SJCRH30 (cell line): ENCODE measurements around the gene PRRX2. TPM values are rescaled to one million over a fixed set of nuclear protein-coding genes. Genes with fewer than 3 reads are reported as not detected.

Experiments used
- DNase-seq, 2 experiments: peaks; one replicate each; pipeline ENCODE4 v3.0.0-alpha.2; 2015 to 2020
- H3K27ac ChIP-seq: fragments of 250-450 bp; sonication (Bioruptor Pico); 2 replicates; pipeline ENCODE4 v1.5.1; 2020; ENCODE audit warnings: mild to moderate bottlenecking, moderate library complexity
- H3K27me3 ChIP-seq: fragments of 250-450 bp; sonication (Bioruptor Pico); 2 replicates; pipeline ENCODE4 v1.5.1; 2020; ENCODE audit warnings: mild to moderate bottlenecking, moderate library complexity
- H3K36me3 ChIP-seq: fragments of 250-450 bp; sonication (Bioruptor Pico); 2 replicates; pipeline ENCODE4 v1.5.1; 2020; ENCODE audit warnings: mild to moderate bottlenecking, moderate library complexity
- H3K4me1 ChIP-seq: fragments of 250-450 bp; sonication (Bioruptor Pico); 2 replicates; pipeline ENCODE4 v1.5.1; 2020; ENCODE audit warnings: mild to moderate bottlenecking, moderate library complexity
- H3K4me3 ChIP-seq: fragments of 250-450 bp; sonication (Bioruptor Pico); 2 replicates; pipeline ENCODE4 v1.5.1; 2020; ENCODE audit warnings: mild to moderate bottlenecking, moderate library complexity
- H3K9me3 ChIP-seq: fragments of 250-450 bp; sonication (Bioruptor Pico); replicated peaks from 2 replicates; pipeline ENCODE4 v1.5.1; 2020; ENCODE audit warnings: mild to moderate bottlenecking, moderate library complexity
- total RNA-seq: library from RNA; depleted of rRNA; stranded (reverse); fragments of >200 nt; shearing (Covaris generic); gene quantifications from 2 replicates; pipeline ENCODE4 v1.2.3, GENCODE V29; 2014; rRNA removed

The PRRX2 gene
- total RNA-seq, result 0.18 and 0.20 TPM in 2 replicates

GRCh38 chr9:129665389-129665775 lies at the start of gene PRRX2:
TSS of gene PRRX2 (plus strand) at chr9:129665647. CDS start at chr9:129665868, 221 bp downstream.
- no peak within 1 kb of the TSS for H3K27ac ChIP-seq
- H3K9me3 ChIP-seq, result no peaks in the 10 kb centered on the region
- no peaks in the 10 kb centered on the region for H3K4me1 ChIP-seq
- DNase-seq, result peak in 1 of 2 experiments; percentile 35
- no peaks in the 10 kb centered on the region for H3K36me3 ChIP-seq
- H3K27me3 ChIP-seq, result peaks cover 36% of the 10 kb centered on the region
- peak within 1 kb of the TSS; percentile 43 for H3K4me3 ChIP-seq

- H3K4me3 ChIP-seq, result no peak overlapping the region
Measured at GRCh38 chr9:129617167-129617566, 48.3 kb upstream of the PRRX2 start.

DNA sequence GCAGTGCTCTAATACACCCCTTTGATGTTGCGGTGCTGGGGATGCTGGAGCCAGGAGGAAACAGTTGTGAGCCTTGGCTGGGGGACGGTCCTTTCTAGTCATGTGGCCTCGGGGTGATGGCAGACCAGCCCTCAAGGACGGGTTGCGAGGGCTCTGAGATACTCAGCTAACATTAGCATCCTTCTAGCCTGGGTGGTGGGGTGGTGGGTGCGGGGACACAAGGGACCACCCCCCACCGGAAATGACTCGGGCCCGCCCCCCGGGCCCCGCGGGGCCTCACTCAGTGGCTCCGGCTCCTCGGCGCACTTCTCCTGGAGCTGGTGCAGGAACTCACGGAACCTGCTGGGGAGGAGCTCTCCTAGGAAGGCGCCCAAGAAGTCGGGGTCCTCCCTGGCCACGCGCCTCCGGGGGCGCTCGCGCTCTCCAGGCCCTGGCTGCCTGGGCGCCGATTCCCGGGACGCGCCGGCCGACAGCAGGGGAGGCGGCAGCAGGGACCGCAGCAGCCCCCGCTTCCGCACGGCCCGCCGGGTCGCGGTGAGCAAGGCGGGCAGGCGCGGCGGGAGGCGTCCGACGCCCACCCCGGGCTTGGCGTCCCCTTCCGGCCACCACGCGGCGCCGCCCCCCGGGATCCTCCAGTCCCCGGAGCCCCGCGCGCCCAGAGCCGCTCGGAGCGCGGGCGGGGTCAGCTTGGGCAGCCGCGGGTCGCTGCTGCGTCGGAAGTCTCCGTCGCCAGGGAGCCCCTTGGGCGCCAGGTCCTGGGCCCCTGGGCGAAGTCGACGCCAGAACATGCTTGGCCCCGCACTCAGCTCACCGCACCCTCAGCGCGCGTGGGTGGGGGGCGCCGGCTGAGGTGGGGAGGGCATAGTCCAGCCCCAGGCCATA lies 45.4 kb upstream of the PRRX2 start:
- H3K9me3 ChIP-seq, result no peaks in the 10 kb centered on the region
- peaks cover 23% of the 10 kb centered on the region for H3K27me3 ChIP-seq
- peak in 1 of 2 experiments; percentile 56 for DNase-seq
- peak overlapping the region; percentile 51 for H3K4me3 ChIP-seq
- no peak overlapping the region for H3K27ac ChIP-seq
- no peaks in the 10 kb centered on the region for H3K4me1 ChIP-seq
- H3K36me3 ChIP-seq, result no peaks in the 10 kb centered on the region

More at GRCh38 chr9:129617167-129617566, 48.3 kb upstream of the PRRX2 start:
- Histone ChIP-seq H3K36me3 (no peaks in the 10 kb centered on the region), H3K4me1 (no peaks in the 10 kb centered on the region), H3K27ac (no peak overlapping the region), H3K9me3 (no peaks in the 10 kb centered on the region), H3K27me3 (peaks cover 48% of the 10 kb centered on the region)
- peak; percentile 67 to 74 for DNase-seq

DNA sequence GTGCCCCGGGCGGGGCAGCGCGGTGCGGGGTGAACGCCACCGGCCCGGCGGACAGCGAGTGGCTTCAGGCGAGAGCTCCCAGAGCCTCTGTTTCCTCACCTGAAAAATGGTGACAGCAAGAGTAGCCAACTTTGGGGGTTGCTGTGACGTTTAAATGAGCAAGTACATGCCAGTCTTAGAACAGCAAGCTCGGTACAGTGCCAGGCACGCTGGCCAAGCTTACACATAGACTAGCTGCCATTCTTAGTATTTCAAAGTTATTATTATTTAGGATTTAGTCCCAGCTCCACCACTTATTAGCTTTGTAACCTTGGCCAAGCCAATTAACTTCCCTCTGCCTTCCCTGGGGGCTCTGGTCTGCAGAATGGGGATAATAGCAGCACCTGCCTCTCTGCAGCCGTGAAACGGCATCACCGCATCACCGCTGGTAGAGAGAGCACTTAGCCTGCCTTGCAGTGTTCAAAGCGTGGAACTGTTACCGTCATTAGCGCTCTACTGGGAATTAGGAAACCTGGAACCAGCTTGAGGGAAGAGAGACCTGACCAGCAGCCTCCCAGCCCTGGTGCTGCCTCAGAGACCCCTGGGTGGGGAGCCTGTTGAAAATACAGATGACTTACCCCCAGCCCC lies 44.7 kb upstream of the PRRX2 start, which contains the start of gene C9orf50:
Gene C9orf50 (minus strand): TSS at position 433 of the 627 bp plus-strand sequence. CDS start 527 bp downstream, outside the sequence.
- Histone ChIP-seq H3K27ac (no peak within 1 kb of the TSS), H3K27me3 (peaks cover 23% of the 10 kb centered on the region), H3K4me3 (peak within 1 kb of the TSS; percentile 51), H3K36me3 (no peaks in the 10 kb centered on the region), H3K4me1 (no peaks in the 10 kb centered on the region), H3K9me3 (no peaks in the 10 kb centered on the region)
- no peak for DNase-seq

DNA sequence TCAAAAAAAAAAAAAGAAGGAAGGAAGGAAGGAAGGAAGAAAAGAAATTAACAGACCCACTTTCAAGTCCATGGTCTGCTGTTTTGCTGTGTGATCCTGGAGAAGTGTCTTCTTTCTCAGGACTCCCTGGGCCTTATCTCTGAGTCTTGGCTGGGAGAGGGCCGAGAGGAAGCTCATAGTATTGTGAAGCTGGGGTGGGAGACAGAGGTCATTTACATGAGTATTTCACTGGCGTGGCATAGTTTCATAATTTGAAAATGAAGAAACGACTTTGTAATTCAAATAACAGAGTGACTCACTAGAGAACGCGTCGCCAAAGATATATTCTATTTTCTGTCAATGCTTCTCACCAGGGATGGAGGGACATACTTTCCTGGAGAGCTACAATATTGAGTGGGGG lies 42.1 kb upstream of the PRRX2 start:
- no peaks in the 10 kb centered on the region for H3K36me3 ChIP-seq
- peaks cover 14% of the 10 kb centered on the region for H3K4me1 ChIP-seq
- H3K27me3 ChIP-seq, result peaks cover 23% of the 10 kb centered on the region
- no peak overlapping the region for H3K27ac ChIP-seq
- no peak for DNase-seq
- no peak overlapping the region for H3K4me3 ChIP-seq
- no peaks in the 10 kb centered on the region for H3K9me3 ChIP-seq

- Histone ChIP-seq H3K27ac (no peak overlapping the region), H3K27me3 (peaks cover 19% of the 10 kb centered on the region), H3K9me3 (no peaks in the 10 kb centered on the region), H3K4me1 (peaks cover 18% of the 10 kb centered on the region), H3K4me3 (no peak overlapping the region), H3K36me3 (no peaks in the 10 kb centered on the region)
- peak; percentile 72 to 84 for DNase-seq
Measured at GRCh38 chr9:129624168-129624759, 41.2 kb upstream of the PRRX2 start.

GRCh38 chr9:129624947-129625346 lies 40.5 kb upstream of the PRRX2 start:
- DNase-seq, result no peak
- Histone ChIP-seq H3K27ac (no peak overlapping the region), H3K27me3 (peaks cover 14% of the 10 kb centered on the region), H3K36me3 (no peaks in the 10 kb centered on the region), H3K4me3 (no peak overlapping the region), H3K4me1 (peaks cover 18% of the 10 kb centered on the region), H3K9me3 (no peaks in the 10 kb centered on the region)

GRCh38 chr9:129626079-129626624 lies 39.3 kb upstream of the PRRX2 start, which contains the start of gene NTMT1:
TSS of gene NTMT1 (plus strand) at chr9:129626163. CDS start at chr9:129632704, 6,541 bp downstream.
- peak; percentile 80 to 90 for DNase-seq
- Histone ChIP-seq H3K9me3 (no peaks in the 10 kb centered on the region), H3K4me1 (peaks cover 18% of the 10 kb centered on the region), H3K36me3 (no peaks in the 10 kb centered on the region), H3K27me3 (peaks cover 6% of the 10 kb centered on the region), H3K4me3 (peak within 1 kb of the TSS; percentile 76), H3K27ac (peak within 1 kb of the TSS; percentile 84)

DNA sequence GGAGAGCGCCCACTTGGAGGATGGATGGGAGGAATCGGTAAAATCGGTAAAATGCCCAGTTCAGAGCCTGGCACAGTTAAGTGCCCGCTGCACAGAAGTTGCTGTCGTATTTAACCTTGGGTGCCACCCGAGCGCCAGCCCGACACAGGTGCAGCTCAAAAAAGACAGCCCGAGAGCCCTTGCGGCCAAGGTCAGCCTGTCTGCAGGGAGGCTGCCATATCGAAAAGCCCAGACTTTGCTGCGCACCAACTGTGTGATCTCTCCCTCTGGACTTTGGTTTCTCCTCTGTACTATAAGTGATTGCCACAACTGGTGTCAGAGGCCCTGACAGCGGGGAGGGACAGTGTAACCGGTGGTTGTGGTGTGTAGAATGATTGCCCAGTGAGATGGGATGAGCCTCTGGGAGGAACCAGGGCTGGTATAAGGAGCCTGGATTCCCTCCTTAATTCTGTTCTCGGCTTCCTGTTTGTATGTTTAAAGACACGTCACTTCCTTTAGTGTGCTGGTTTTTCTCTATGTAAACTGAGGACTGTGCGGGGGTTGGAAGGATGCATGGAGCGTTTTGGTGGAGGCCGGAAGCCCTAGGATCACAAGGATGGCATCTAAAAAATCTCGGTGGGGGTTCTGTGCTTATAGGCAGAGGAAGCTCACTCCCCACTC lies 38.7 kb upstream of the PRRX2 start:
- peak in 1 of 2 experiments; percentile 58 for DNase-seq
- Histone ChIP-seq H3K36me3 (no peaks in the 10 kb centered on the region), H3K27me3 (peaks cover 2% of the 10 kb centered on the region; the same call in 1 of the 2 replicates)

DNA sequence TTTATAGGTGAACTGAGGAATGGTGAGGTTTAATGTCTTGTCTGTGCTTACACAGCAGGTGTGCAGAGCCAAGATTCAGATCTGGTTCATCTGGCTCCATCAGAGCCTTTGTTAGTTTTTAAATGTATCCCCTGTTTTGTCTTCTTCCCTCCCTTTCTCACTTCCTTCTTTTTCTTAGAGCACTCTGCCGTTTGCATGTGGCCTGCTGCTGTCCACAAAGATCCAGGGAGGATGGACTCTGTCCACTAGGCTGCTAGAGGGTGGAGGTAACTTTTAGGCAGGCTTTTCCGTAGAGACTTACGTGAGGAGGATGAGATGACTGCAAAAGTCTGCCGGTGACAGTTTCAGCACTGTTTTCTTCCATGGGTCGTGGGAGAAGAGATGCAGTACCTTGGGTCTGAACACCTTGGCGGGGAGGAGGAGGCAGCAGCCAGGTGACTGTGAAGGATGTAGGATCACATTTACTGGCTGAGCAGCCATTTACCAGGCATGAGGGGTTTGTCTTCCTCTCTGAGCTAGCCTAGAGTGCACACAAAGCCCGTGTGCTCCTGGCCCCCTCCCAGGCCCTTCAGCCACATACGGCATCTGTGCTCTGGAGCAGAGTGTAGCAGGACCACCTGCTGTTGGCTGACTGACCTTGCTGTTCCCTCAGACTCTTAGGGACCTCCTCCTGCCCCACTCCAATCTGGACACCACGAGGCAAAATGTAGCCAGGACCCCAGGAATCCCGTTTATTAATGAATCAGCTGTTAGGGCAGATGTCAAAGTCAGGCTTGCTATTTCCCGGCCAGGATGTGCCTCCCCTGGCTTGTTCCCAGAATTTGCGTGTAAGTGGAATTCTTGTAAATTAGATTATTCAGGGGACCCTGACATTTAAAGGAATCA lies 37.6 kb upstream of the PRRX2 start:
- H3K27me3 ChIP-seq, result no peaks in the 10 kb centered on the region
- peak; percentile 56 to 57 for DNase-seq
- H3K9me3 ChIP-seq, result no peaks in the 10 kb centered on the region
- peaks cover 5% of the 10 kb centered on the region; the same call in 1 of the 2 replicates for H3K36me3 ChIP-seq
- H3K27ac ChIP-seq, result no peak overlapping the region
- peak overlapping the region; percentile 76 for H3K4me3 ChIP-seq
- peaks cover 18% of the 10 kb centered on the region for H3K4me1 ChIP-seq

More for the DNA sequence above, 38.7 kb upstream of the PRRX2 start:
- H3K4me1 ChIP-seq, result peaks cover 18% of the 10 kb centered on the region
- peak overlapping the region; percentile 76 for H3K4me3 ChIP-seq
- H3K9me3 ChIP-seq, result no peaks in the 10 kb centered on the region
- H3K27ac ChIP-seq, result peak overlapping the region; percentile 84

GRCh38 chr9:129628709-129629108 lies 36.7 kb upstream of the PRRX2 start:
- Histone ChIP-seq H3K9me3 (no peaks in the 10 kb centered on the region), H3K27me3 (no peaks in the 10 kb centered on the region), H3K27ac (no peak overlapping the region), H3K4me3 (no peak overlapping the region), H3K36me3 (peaks cover 10% of the 10 kb centered on the region), H3K4me1 (peaks cover 18% of the 10 kb centered on the region)
- DNase-seq, result no peak

DNA sequence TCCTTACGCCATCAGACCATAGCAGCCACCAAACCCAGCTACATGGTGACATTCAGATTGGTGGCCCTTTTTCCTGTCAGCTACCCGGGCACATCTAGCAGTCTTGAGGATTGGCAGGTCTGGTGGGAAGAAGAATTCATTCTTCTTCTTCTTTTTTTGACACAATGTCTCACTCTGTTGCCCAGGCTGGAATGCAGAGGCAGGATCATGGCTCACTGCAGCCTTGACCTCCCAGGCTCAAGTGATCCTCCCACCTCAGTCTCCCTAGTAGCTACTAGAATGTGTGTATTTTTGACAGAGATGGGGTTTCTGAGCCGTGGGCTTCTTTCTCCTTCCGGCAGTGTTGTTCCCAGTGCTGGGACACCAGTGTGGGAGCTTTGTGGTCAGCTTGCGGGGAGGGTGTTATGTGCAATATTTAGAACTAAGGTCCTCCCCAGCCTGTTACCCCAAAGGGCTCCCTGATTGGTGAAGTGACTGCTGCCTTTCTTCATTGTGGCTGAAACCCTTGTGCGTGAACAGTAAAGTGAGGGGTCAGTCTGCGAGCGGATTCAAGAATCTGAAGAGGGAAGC lies 36.1 kb upstream of the PRRX2 start:
- peaks cover 14% of the 10 kb centered on the region for H3K36me3 ChIP-seq
- H3K27ac ChIP-seq, result no peak overlapping the region
- peaks cover 18% of the 10 kb centered on the region for H3K4me1 ChIP-seq
- no peaks in the 10 kb centered on the region for H3K27me3 ChIP-seq
- no peak overlapping the region for H3K4me3 ChIP-seq
- no peak for DNase-seq
- no peaks in the 10 kb centered on the region for H3K9me3 ChIP-seq
